SK-N-SH (cell line): Measurements from ENCODE around the gene CYP4F22.

Source experiments
- JUND ChIP-seq: IDR thresholded peaks from 2 replicates; pipeline ENCODE4 v1.4.0; 2012
- RAD21 ChIP-seq: IDR thresholded peaks from 2 replicates; pipeline ENCODE4 v1.6.1; 2012; ENCODE audit warnings: mild to moderate bottlenecking, low read length
- SIN3A ChIP-seq: IDR thresholded peaks from 2 replicates; pipeline ENCODE4 v1.6.1; 2012; ENCODE audit warnings: low read depth, mild to moderate bottlenecking, low read length, moderate library complexity, borderline replicate concordance
- YY1 ChIP-seq: IDR thresholded peaks from 2 replicates; pipeline ENCODE4 v1.4.0; 2012; ENCODE audit warnings: low read depth, mild to moderate bottlenecking
- TF ChIP-seq, protein P1 (sequence below): fragments of 200-600 bp; sonication (generic); IDR thresholded peaks from 2 replicates; pipeline ENCODE4 v1.6.1; 2017; ENCODE audit warnings: antibody characterized with exemption, mild to moderate bottlenecking, moderate library complexity
- TF ChIP-seq, protein P2 (sequence below): IDR thresholded peaks from 2 replicates; pipeline ENCODE4 v1.4.0; 2012; ENCODE audit warnings: low read depth

DNA sequence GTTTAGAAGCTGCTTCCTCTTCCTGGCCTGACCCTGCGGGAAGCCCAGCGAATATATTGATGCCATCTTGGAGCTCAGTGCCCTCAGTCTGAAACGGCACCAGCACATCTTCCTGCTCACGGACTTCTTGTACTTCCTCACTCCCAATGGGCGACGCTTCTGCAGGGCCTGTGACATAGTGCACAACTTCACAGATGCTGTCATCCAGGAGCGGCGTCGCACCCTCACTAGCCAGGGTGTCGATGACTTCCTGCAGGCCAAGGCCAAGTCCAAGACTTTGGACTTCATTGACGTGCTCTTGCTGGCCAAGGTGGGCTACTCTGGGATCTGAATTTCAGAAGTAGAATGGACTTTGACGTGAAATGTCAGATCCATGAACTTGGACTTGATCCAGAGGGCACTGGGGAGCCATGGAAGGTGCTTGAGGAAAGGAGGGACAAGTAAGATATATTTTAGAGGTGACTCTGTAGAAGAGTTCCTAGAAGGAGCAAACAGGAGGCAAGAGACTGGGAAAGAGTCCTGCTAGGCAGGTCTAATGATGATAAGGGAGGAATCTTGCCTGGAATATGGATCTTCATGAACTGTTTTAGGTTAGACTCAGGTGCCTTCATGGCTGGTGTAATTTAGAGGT, 68.3 kb downstream of the CYP4F22 start:
- TF ChIP-seq JUND (no peak), RAD21 (no peak), SIN3A (no peak), YY1 (no peak)
- TF ChIP-seq, protein P1, sequence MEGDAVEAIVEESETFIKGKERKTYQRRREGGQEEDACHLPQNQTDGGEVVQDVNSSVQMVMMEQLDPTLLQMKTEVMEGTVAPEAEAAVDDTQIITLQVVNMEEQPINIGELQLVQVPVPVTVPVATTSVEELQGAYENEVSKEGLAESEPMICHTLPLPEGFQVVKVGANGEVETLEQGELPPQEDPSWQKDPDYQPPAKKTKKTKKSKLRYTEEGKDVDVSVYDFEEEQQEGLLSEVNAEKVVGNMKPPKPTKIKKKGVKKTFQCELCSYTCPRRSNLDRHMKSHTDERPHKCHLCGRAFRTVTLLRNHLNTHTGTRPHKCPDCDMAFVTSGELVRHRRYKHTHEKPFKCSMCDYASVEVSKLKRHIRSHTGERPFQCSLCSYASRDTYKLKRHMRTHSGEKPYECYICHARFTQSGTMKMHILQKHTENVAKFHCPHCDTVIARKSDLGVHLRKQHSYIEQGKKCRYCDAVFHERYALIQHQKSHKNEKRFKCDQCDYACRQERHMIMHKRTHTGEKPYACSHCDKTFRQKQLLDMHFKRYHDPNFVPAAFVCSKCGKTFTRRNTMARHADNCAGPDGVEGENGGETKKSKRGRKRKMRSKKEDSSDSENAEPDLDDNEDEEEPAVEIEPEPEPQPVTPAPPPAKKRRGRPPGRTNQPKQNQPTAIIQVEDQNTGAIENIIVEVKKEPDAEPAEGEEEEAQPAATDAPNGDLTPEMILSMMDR = no peak
- TF ChIP-seq, protein P2, sequence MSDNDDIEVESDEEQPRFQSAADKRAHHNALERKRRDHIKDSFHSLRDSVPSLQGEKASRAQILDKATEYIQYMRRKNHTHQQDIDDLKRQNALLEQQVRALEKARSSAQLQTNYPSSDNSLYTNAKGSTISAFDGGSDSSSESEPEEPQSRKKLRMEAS = no peak
